Hematopoietic multipotent progenitor cell treated with erythropoietin and hydrocortisone succinate and interleukin-3 and kit ligand, for 15 days (in vitro differentiated cells): ENCODE data around the gene MTCL1.

ENCODE experiments used
- DNase-seq: peaks from one replicate; pipeline ENCODE4 v3.0.0-alpha.2; 2015; ENCODE audit warnings: low spot score

The MTCL1 gene

DNA sequence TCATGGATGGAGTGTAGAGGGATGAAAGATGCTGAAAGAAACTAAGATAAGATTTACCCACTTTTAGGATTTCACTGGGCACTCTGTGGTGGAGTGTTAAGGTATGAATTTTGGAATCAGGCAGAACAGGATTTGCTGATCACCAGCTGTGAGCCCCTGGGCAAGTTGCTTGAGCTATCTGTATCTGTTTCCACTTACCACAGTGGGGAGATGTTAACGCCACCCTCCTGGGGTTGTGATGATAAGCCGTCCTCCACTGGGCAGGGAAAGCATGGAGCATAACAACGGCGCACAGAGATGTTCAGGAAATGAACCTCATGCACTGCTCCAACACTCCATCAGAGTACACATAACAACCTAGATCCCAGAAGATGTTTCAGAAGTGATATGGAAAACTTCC is 160.6 kb downstream of the MTCL1 start:
- no peak for DNase-seq

- no peak for DNase-seq
Observed at GRCh38 chr18:8866679-8867078, 161.3 kb downstream of the MTCL1 start.

DNA sequence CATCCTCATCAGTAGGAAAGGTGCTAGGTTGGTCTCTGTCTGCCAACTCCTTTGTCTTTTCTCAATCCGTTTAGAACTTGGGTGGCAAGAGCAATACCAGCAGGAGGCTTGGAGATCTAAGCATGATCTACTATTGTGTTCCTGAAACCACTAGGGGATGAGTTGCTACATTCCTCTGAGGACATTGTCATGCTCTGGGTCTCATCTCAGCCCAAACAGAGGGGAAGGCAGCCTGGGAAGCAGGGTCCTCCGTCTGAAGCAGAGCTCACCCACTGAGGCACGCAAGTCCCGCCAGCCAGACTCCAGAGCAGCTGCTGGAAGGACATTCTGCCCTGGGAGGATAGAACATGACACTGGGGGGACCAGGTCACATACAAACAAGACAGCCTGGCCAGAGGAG is 162.9 kb downstream of the MTCL1 start:
- DNase-seq = no peak

- no peak for DNase-seq
Observed at GRCh38 chr18:8868779-8869415, 163.5 kb downstream of the MTCL1 start.

DNA sequence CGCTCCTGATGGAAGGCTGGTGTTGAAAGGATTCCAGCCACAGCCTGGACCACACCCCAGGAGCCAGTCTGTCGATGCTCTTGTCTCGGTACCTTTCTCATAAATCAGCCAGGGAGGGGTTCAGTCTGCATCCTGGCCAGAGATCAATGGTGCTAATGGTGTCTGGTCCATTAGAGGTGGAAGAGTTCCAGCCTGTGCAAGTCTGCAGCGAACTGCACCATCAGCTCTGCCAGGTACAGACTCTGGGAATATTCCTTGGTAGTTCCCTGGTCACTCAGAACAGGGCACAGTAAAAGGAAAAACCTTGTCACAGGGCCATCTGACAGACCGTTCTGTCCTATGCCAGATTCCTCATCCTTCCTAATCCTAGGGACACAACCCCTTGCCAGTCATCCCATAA is 164.3 kb downstream of the MTCL1 start:
- DNase-seq = no peak

GRCh38 chr18:8870528-8870927 is 165.2 kb downstream of the MTCL1 start:
- DNase-seq = no peak

DNA sequence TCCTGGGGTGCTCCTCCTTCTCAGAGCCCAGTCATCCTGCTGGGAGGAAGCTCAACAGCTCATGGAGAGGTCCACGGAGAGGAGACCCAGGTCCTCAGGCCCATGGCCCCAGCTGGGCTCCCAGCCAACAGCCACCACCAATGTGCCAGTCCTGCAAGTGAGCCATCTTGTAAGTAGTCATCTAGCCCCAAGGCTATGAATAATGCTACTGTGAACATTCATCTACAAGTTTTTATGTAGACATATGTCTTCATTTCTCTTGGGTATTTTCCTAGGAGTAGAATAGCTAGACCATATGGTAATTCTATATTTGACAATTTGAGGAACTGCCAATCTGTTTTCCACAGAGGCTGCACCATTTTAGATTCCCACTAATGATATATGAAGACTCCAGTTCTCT is 166.1 kb downstream of the MTCL1 start:
- DNase-seq = no peak

- no peak for DNase-seq
Observed at GRCh38 chr18:8874872-8875271, 169.5 kb downstream of the MTCL1 start.

GRCh38 chr18:8876887-8877286 is 171.5 kb downstream of the MTCL1 start:
- DNase-seq = no peak

DNA sequence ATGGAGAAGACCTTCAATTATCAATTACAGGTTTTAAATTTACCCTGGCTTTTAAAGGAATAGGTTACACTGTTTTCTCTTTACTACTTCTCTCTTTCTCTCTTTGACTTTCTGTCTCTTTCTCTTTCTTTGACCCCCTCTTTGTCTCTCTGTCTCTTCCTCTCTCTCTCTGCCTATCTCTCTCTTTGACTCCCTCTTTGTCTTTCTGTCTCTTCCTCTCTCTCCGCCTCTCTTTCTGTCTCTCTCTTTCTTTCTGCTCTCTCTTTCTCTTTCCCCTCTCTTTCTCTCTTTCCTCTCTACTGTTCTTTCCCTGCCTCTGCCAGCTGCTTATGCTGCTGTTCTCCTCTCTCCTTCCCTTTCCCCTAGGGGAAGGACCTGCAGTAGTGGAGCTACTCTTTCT is 175.7 kb downstream of the MTCL1 start:
- no peak for DNase-seq
